Activated CD4-positive, alpha-beta T cell treated with anti-CD3 and anti-CD28 coated beads for 4 hours (primary cell): ENCODE results near the gene RBMS2.

Source experiments
- DNase-seq, 2 donors: peaks; one replicate each; pipeline ENCODE4 v3.0.0-alpha.2; 2020

The RBMS2 gene

GRCh38 chr12:56589783-56590182 is 68.2 kb downstream of the RBMS2 start:
- no peak for DNase-seq

- DNase-seq, result no peak
Measured at GRCh38 chr12:56590237-56590830, 68.7 kb downstream of the RBMS2 start.

- no peak for DNase-seq
Measured at GRCh38 chr12:56591126-56591525, 69.5 kb downstream of the RBMS2 start.

- no peak for DNase-seq
Measured at GRCh38 chr12:56591961-56592360, 70.3 kb downstream of the RBMS2 start.

- peak; percentile 51 to 64 for DNase-seq
Measured at GRCh38 chr12:56593909-56594621, 72.4 kb downstream of the RBMS2 start.

- no peak for DNase-seq
Measured at GRCh38 chr12:56596815-56597214, 75.2 kb downstream of the RBMS2 start.

- no peak for DNase-seq
Measured at GRCh38 chr12:56599041-56599440, 77.4 kb downstream of the RBMS2 start.

- DNase-seq, result no peak
Measured at GRCh38 chr12:56599797-56600196, 78.2 kb downstream of the RBMS2 start.

- no peak for DNase-seq
Measured at GRCh38 chr12:56600753-56601152, 79.1 kb downstream of the RBMS2 start.

GRCh38 chr12:56601503-56601902 is 79.9 kb downstream of the RBMS2 start:
- DNase-seq, result peak; percentile 19 to 31

- no peak for DNase-seq
Measured at GRCh38 chr12:56602239-56602638, 80.6 kb downstream of the RBMS2 start.

- no peak for DNase-seq
Measured at GRCh38 chr12:56604355-56604754, 82.7 kb downstream of the RBMS2 start.

GRCh38 chr12:56614627-56615026 is 93.0 kb downstream of the RBMS2 start:
- no peak for DNase-seq

GRCh38 chr12:56616244-56616643 is 94.6 kb downstream of the RBMS2 start:
- DNase-seq, result no peak

GRCh38 chr12:56616925-56617324 is 95.3 kb downstream of the RBMS2 start:
- DNase-seq, result no peak

GRCh38 chr12:56622535-56622934 is 100.9 kb downstream of the RBMS2 start:
- DNase-seq, result no peak

GRCh38 chr12:56626701-56627100 is 105.1 kb downstream of the RBMS2 start:
- no peak for DNase-seq

GRCh38 chr12:56628671-56629458 is 107.2 kb downstream of the RBMS2 start:
- peak; percentile 44 to 55 for DNase-seq

GRCh38 chr12:56629459-56630179 is 108.0 kb downstream of the RBMS2 start:
- DNase-seq, result peak; percentile 54 to 63

- DNase-seq, result peak; percentile 83 to 86
Measured at GRCh38 chr12:56630180-56630632, 108.6 kb downstream of the RBMS2 start, which contains the start of gene BAZ2A. Gene BAZ2A (minus strand): TSS chr12:56630326. CDS start chr12:56617530, 12,796 bp downstream.

GRCh38 chr12:56631790-56632700 is 110.4 kb downstream of the RBMS2 start:
- DNase-seq, result peak; percentile 65 to 66
